CD4-positive, CD25-positive, alpha-beta regulatory T cell (primary cell): ENCODE results near the gene SLC39A7. TPM values are rescaled to one million over a fixed set of nuclear protein-coding genes. Genes with fewer than 3 reads are reported as not detected.
"Not testable (repeated sequence)": the region's sequence is repeated elsewhere in the genome, so short reads cannot be mapped to it uniquely, and the experiment has no call there.

Experiments
- ATAC-seq, 2 donors: fragments of 150-1000 bp; cut with Tn5 transposase; one replicate each; pipeline ENCODE4 v1.10.0; 2021; ENCODE audit warnings: low read depth in 2 of 2, moderate number of reproducible peaks in 2 of 2, moderate library complexity in 1 of 2
- DNase-seq, 3 donors: peaks; one replicate each; pipeline versions ENCODE4 v3.0.0 to v3.0.0-alpha.2; 2012 to 2022; ENCODE audit warnings: mixed read lengths in 1 of 3
- H3K27ac ChIP-seq: one replicate; pipeline ENCODE4 v1.7.0; 2013; ENCODE audit warnings: mild to moderate bottlenecking, low read length; ENCODE audit not compliant: insufficient read depth, poor library complexity, severe bottlenecking
- H3K27me3 ChIP-seq: one replicate; pipeline ENCODE4 v1.7.0; 2013; ENCODE audit warnings: low read length; ENCODE audit not compliant: control insufficient read depth, insufficient read depth
- H3K36me3 ChIP-seq: one replicate; pipeline ENCODE4 v1.7.0; 2013; ENCODE audit warnings: mild to moderate bottlenecking, low read length, moderate library complexity; ENCODE audit not compliant: control insufficient read depth, insufficient read depth
- H3K4me1 ChIP-seq: 2 replicates; pipeline ENCODE4 v1.7.0; 2013; ENCODE audit warnings: mild to moderate bottlenecking, low read length; ENCODE audit not compliant: insufficient read depth, control insufficient read depth, poor library complexity, severe bottlenecking
- H3K4me3 ChIP-seq: one replicate; pipeline ENCODE4 v1.7.0; 2013; ENCODE audit warnings: low read depth, mild to moderate bottlenecking, low read length, moderate library complexity
- H3K9me3 ChIP-seq, 2 experiments: 1 replicate in 1 of 2; 2 replicates in 1 of 2; pipeline ENCODE4 v1.7.0; 2013; ENCODE audit warnings: low read length in 2 of 2, mild to moderate bottlenecking in 1 of 2, moderate library complexity in 1 of 2; ENCODE audit not compliant: control insufficient read depth in 2 of 2
- H3K27ac Mint-ChIP-seq, 3 donors: one replicate each; pipeline ENCODE4 v1.8.0; 2020 to 2022; ENCODE audit warnings: mild to moderate bottlenecking in 3 of 3, mixed read lengths in 3 of 3, moderate library complexity in 2 of 3
- H3K27me3 Mint-ChIP-seq: one replicate; pipeline ENCODE4 v1.8.0; 2022; ENCODE audit warnings: mild to moderate bottlenecking, mixed read lengths
- H3K36me3 Mint-ChIP-seq: one replicate; pipeline ENCODE4 v1.8.0; 2020; ENCODE audit warnings: mixed read lengths
- H3K4me1 Mint-ChIP-seq, 4 donors: one replicate each; pipeline ENCODE4 v1.8.0; 2020 to 2022; ENCODE audit warnings: mixed read lengths in 4 of 4, mild to moderate bottlenecking in 1 of 4
- H3K4me3 Mint-ChIP-seq, 4 donors: one replicate each; pipeline ENCODE4 v1.8.0; 2020 to 2022; ENCODE audit warnings: mild to moderate bottlenecking in 4 of 4, mixed read lengths in 4 of 4, moderate library complexity in 3 of 4
- H3K9me3 Mint-ChIP-seq, 7 donors: one replicate each; pipeline ENCODE4 v1.8.0; 2020 to 2022; ENCODE audit warnings: mixed read lengths in 7 of 7, mild to moderate bottlenecking in 3 of 7, moderate library complexity in 2 of 7
- polyA plus RNA-seq, 4 donors: library from polyadenylated mRNA; unstranded; fragments of 300-500 nt; fragmentation: Illumina TruSeq; gene quantifications; one replicate each; pipeline ENCODE4 v1.2.3, GENCODE V29; 2021
- total RNA-seq: library from RNA; stranded (reverse); gene quantifications from one replicate; pipeline ENCODE4 v1.2.3, GENCODE V29; 2022

Gene SLC39A7
- total and polyA plus RNA-seq, 5 donors from 2014 or later, result 11.4 to 27.3 (median 24.1) TPM

DNA sequence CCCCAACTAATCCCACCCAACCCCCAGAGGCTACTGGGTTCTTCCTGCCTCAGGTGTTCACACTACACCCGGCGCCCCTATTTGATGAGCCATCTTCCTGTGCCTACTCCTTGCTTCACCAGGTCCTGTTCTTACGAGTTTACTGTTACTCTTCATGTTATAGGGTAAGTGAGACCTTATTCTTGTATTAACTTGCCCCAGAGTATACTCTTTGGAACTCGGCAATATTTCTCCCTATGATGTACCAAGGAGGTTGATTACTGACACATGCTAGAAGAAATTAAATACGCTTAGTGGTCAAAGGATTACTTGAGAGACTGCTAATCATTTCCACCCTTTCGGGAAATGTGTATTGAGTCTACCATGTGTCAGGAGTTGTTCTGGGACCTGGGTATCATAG is 16.6 kb downstream of the SLC39A7 start:
- Histone ChIP-seq H3K4me1 (peaks cover 16% of the 10 kb centered on the region), H3K27ac (no peak overlapping the region), H3K36me3 (peaks cover 1% of the 10 kb centered on the region), H3K9me3 (no peaks in the 10 kb centered on the region), H3K27me3 (peaks cover 10% of the 10 kb centered on the region), H3K4me3 (no peak overlapping the region)
- H3K4me3 Mint-ChIP-seq, result peak overlapping the region in 2 of 4 donors; percentile 5 to 28
- H3K27me3 Mint-ChIP-seq, result peaks cover 77% of the 10 kb centered on the region
- H3K27ac Mint-ChIP-seq, result no peak overlapping the region
- peaks cover 0 to 20% (median 16%) of the 10 kb centered on the region in 4 donors for H3K4me1 Mint-ChIP-seq
- DNase-seq (no peak), ATAC-seq (no peak)
- H3K9me3 Mint-ChIP-seq, result peaks cover 0 to 7% (median 0%) of the 10 kb centered on the region in 7 donors
- peaks cover 4% of the 10 kb centered on the region for H3K36me3 Mint-ChIP-seq

DNA sequence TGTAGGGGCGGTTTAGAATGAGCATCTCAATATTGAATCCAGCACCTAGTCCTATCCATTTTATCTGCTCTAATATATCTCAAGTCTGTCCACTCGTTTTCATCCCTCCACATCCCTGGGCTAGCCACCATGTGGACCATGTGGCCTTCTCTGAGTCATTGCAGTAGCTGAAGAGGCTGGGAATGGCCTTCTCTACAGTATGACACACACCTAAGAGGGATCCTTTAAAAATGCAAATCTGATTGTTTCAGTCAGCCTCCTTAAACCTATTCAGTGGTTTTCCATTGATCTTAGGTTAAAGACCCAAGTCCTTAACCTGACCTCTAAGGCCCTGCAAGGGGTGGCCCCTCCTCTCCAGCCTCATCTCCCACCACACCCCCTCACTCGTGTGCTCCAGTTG is 17.0 kb downstream of the SLC39A7 start:
- H3K36me3 Mint-ChIP-seq, result no peaks in the 10 kb centered on the region

DNA sequence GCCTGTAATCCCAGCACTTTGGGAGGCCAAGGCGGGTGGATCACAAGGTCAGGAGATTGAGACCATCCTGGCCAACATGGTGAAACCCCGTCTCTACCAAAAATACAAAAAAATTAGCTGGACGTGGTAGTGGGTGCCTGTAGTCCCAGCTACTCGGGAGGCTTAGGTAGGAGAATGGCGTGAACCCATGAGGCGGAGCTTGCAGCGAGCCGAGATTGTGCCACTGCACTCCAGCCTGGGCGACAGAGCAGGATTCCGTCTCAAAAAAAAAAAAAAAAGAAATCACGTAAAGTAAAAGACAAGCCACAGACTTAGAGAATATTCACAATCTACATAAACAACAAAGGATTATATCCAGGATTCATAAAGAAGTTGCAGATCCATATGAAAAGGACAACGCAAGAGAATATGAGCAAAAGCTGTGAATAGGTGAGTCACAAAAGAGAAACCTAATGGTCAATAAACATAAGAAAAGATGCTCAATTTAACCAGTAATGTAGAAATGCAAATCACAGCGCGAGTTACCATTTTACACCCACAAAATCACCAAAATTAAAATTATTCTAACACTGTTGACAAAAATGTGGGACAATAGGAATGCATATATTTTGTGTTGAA is 25.9 kb downstream of the SLC39A7 start:
- H3K4me3 ChIP-seq, H3K27ac Mint-ChIP-seq, H3K27ac ChIP-seq, H3K4me1 ChIP-seq, H3K36me3 ChIP-seq, H3K9me3 Mint-ChIP-seq, DNase-seq, H3K4me1 Mint-ChIP-seq, H3K4me3 Mint-ChIP-seq, H3K36me3 Mint-ChIP-seq, H3K9me3 ChIP-seq, ATAC-seq: not testable (repeated sequence)
- peaks cover 71% of the 10 kb centered on the region for H3K27me3 Mint-ChIP-seq
- peaks cover 16% of the 10 kb centered on the region for H3K27me3 ChIP-seq

More for the DNA sequence above, 17.0 kb downstream of the SLC39A7 start:
- Mint-ChIP-seq H3K4me1 (peaks cover 0 to 16% (median 13%) of the 10 kb centered on the region in 4 donors), H3K27ac (no peak overlapping the region), H3K4me3 (peak overlapping the region in 2 of 4 donors; percentile 5 to 33), H3K27me3 (peaks cover 77% of the 10 kb centered on the region), H3K9me3 (peaks cover 0 to 4% (median 0%) of the 10 kb centered on the region in 7 donors)
- DNase-seq (no peak), ATAC-seq (no peak)
- Histone ChIP-seq H3K36me3 (no peaks in the 10 kb centered on the region), H3K4me3 (no peak overlapping the region), H3K27ac (no peak overlapping the region), H3K27me3 (peaks cover 10% of the 10 kb centered on the region), H3K4me1 (peaks cover 14% of the 10 kb centered on the region), H3K9me3 (no peaks in the 10 kb centered on the region)

DNA sequence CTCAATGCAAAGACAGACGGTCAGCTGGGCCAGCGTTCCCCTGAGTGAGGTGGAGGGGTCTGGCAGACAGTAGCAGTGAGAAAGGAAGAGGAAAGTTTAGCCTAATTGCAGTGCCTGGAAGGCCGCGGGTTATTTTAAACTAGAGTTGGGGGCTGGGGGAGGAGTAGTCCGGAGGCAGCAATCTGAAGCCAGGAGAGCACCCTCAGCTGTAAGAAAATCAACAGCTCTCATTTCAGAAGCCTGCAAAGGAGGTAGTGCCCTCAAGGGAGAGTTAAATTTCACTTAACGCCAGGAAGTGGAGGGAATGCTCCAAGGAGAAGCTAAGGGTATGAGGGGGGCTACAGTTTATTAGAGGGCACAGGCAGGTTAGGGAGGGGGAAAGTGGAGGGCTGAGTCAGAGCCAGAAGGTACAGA is 34.6 kb downstream of the SLC39A7 start:
- H3K9me3 Mint-ChIP-seq, result no peaks in the 10 kb centered on the region
- no peak for ATAC-seq
- no peaks in the 10 kb centered on the region for H3K4me1 ChIP-seq
- H3K36me3 Mint-ChIP-seq, result no peaks in the 10 kb centered on the region
- no peak overlapping the region for H3K4me3 ChIP-seq
- H3K4me1 Mint-ChIP-seq, result peaks cover 0 to 2% (median under 1%) of the 10 kb centered on the region in 4 donors
- no peak overlapping the region for H3K27ac ChIP-seq
- no peaks in the 10 kb centered on the region for H3K36me3 ChIP-seq
- peak overlapping the region in 1 of 3 donors; percentile 25 for H3K27ac Mint-ChIP-seq
- peaks cover 36% of the 10 kb centered on the region for H3K27me3 Mint-ChIP-seq
- H3K9me3 ChIP-seq, result no peaks in the 10 kb centered on the region
- peaks cover 11% of the 10 kb centered on the region for H3K27me3 ChIP-seq
- H3K4me3 Mint-ChIP-seq, result no peak overlapping the region
- DNase-seq, result no peak

DNA sequence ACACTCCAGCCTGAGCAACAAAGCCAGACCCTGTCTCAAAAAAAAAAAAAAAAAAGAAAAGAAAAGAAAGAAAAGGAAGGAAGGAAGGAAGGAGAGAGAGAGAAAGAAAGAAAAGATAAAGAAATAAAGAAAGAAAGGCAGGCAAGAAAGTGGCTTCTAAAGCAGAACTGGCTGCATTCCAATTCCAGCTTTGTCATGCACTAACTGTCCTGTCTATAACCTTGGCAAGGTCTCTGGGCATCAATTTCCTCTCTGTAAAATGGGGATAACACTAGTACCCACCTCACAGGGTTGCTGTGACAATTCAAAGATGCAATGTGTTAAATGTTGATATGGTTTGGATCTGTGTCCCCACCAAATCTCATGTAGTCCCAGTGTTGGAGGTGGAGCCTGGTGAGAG is 35.7 kb downstream of the SLC39A7 start:
- Mint-ChIP-seq H3K36me3 (no peaks in the 10 kb centered on the region), H3K9me3 (no peaks in the 10 kb centered on the region), H3K4me3 (no peak overlapping the region), H3K4me1 (peaks cover 0 to 2% (median under 1%) of the 10 kb centered on the region in 4 donors), H3K27ac (no peak overlapping the region), H3K27me3 (peaks cover 33% of the 10 kb centered on the region)
- no peak overlapping the region for H3K27ac ChIP-seq
- ATAC-seq (no peak), DNase-seq (no peak)
- no peaks in the 10 kb centered on the region for H3K4me1 ChIP-seq
- H3K9me3 ChIP-seq, result no peaks in the 10 kb centered on the region
- H3K36me3 ChIP-seq, result no peaks in the 10 kb centered on the region
- H3K27me3 ChIP-seq, result peaks cover 11% of the 10 kb centered on the region
- H3K4me3 ChIP-seq, result no peak overlapping the region

DNA sequence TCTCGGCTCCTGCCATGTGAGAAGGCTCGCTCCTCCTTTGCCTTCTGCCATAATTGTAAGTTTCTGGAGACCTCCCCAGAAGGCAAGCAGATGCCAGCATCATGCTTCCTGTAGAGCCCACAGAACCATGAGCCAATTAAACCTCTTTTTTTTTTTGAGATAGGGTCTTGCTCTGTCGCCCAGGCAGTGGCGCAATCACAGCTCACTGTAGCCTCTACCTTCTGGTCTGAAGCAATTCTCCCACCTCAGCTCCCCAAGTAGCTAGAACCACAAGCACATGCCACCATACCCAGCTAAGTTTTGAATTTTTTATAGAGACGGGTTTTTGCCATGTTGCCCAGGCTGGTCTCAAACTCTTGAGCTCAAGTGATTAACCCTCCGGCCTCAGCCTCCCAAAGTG is 36.2 kb downstream of the SLC39A7 start:
- Mint-ChIP-seq H3K27ac (no peak overlapping the region), H3K4me3 (no peak overlapping the region)

DNA sequence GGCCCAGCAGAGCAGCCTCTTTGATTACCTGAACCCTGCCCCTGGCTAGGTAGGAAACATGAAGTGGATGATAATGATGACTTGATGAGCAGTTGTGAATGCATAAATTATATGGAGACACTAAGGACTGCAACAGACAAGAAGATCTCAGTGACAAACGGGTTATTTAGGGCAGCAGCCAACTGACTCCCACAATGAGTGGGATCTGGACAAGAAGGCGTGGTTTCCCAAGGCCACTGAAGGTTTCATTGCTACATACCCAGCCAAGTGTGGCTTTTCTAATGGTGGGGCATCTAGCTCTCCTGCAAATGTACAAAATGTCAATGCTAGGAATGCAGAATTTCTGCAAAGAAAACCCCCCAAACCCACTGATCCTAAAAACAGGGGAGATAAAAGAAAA is 37.1 kb downstream of the SLC39A7 start:
- H3K27ac Mint-ChIP-seq, result no peak overlapping the region
- peaks cover 6 to 11% (median 8%) of the 10 kb centered on the region in 4 donors for H3K4me1 Mint-ChIP-seq
- no peak overlapping the region for H3K4me3 Mint-ChIP-seq
- H3K27me3 ChIP-seq, result peaks cover 9% of the 10 kb centered on the region
- no peak overlapping the region for H3K4me3 ChIP-seq
- no peaks in the 10 kb centered on the region for H3K36me3 ChIP-seq
- DNase-seq (no peak), ATAC-seq (no peak)
- no peaks in the 10 kb centered on the region for H3K4me1 ChIP-seq
- peaks cover 31% of the 10 kb centered on the region for H3K27me3 Mint-ChIP-seq
- no peaks in the 10 kb centered on the region for H3K36me3 Mint-ChIP-seq
- H3K9me3 Mint-ChIP-seq, result no peaks in the 10 kb centered on the region
- no peaks in the 10 kb centered on the region for H3K9me3 ChIP-seq
- no peak overlapping the region for H3K27ac ChIP-seq

More for the DNA sequence above, 36.2 kb downstream of the SLC39A7 start:
- Mint-ChIP-seq H3K4me1 (peaks cover 2 to 5% (median 3%) of the 10 kb centered on the region in 4 donors), H3K9me3 (no peaks in the 10 kb centered on the region), H3K36me3 (no peaks in the 10 kb centered on the region), H3K27me3 (peaks cover 31% of the 10 kb centered on the region)
- no peaks in the 10 kb centered on the region for H3K36me3 ChIP-seq
- H3K27me3 ChIP-seq, result peaks cover 11% of the 10 kb centered on the region
- ATAC-seq, result no peak
- H3K4me3 ChIP-seq, result no peak overlapping the region
- DNase-seq, result no peak
- H3K9me3 ChIP-seq, result no peaks in the 10 kb centered on the region
- H3K27ac ChIP-seq, result no peak overlapping the region
- no peaks in the 10 kb centered on the region for H3K4me1 ChIP-seq

DNA sequence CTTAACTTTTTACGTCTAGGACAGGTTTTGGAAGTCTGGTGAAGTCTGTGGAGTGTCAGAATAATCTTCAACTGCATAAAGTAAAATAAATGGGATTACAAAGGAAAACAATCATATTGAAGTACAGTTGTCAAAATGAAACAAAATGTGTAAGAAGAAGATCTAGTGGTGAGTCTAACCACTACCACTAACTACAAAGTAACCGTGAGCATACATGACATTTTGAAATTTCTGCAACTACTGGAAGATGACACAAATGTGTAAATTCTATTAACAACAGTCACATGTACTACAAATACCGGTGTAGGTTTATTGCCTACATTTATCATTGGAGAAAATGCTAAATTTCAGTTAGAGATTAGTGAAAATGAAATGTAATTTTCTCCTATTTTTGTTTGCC is 41.3 kb downstream of the SLC39A7 start:
- Histone ChIP-seq H3K27ac (no peak overlapping the region), H3K27me3 (no peaks in the 10 kb centered on the region), H3K4me1 (no peaks in the 10 kb centered on the region), H3K4me3 (peak overlapping the region; percentile 38), H3K36me3 (no peaks in the 10 kb centered on the region), H3K9me3 (no peaks in the 10 kb centered on the region)
- H3K27me3 Mint-ChIP-seq, result peaks cover 15% of the 10 kb centered on the region
- peak overlapping the region in 2 of 4 donors; percentile 22 to 27 for H3K4me3 Mint-ChIP-seq
- no peaks in the 10 kb centered on the region for H3K9me3 Mint-ChIP-seq
- ATAC-seq, result peak in 1 of 2 donors; percentile 28
- DNase-seq, result peak in 2 of 3 donors; percentile 9 to 36
- H3K4me1 Mint-ChIP-seq, result peaks cover 6 to 9% (median 7%) of the 10 kb centered on the region in 4 donors
- no peaks in the 10 kb centered on the region for H3K36me3 Mint-ChIP-seq
- H3K27ac Mint-ChIP-seq, result peak overlapping the region in 2 of 3 donors; percentile 17 to 29
